GM21737 (cell line): Measurements from ENCODE around the gene C10orf71.

Experiments used
- ATAC-seq: cut with Tn5 transposase; IDR thresholded peaks from one replicate; pipeline ENCODE4 v1.9.1; 2021; ENCODE audit warnings: mild to moderate bottlenecking, moderate library complexity; ENCODE audit not compliant: unreplicated experiment

C10orf71 gene

GRCh38 chr10:49330127-49330665, 31.2 kb downstream of the C10orf71 start:
- no peak for ATAC-seq

- no peak for ATAC-seq
Measured at GRCh38 chr10:49331431-49331830, 32.5 kb downstream of the C10orf71 start.

- ATAC-seq, result no peak
Measured at GRCh38 chr10:49332333-49332732, 33.4 kb downstream of the C10orf71 start.

- no peak for ATAC-seq
Measured at GRCh38 chr10:49332768-49333167, 33.8 kb downstream of the C10orf71 start.

GRCh38 chr10:49333192-49333591, 34.2 kb downstream of the C10orf71 start:
- ATAC-seq, result no peak

GRCh38 chr10:49334964-49335363, 36.0 kb downstream of the C10orf71 start:
- ATAC-seq, result no peak

GRCh38 chr10:49335364-49335972, 36.5 kb downstream of the C10orf71 start:
- no peak for ATAC-seq

- ATAC-seq, result no peak
Measured at GRCh38 chr10:49338604-49339003, 39.6 kb downstream of the C10orf71 start.

GRCh38 chr10:49344840-49345239, 45.9 kb downstream of the C10orf71 start:
- no peak for ATAC-seq

GRCh38 chr10:49347342-49347741, 48.4 kb downstream of the C10orf71 start:
- no peak for ATAC-seq

GRCh38 chr10:49347827-49348226, 48.9 kb downstream of the C10orf71 start:
- no peak for ATAC-seq

- no peak for ATAC-seq
Measured at GRCh38 chr10:49348593-49348992, 49.6 kb downstream of the C10orf71 start.

- no peak for ATAC-seq
Measured at GRCh38 chr10:49349390-49349789, 50.4 kb downstream of the C10orf71 start.

- no peak for ATAC-seq
Measured at GRCh38 chr10:49350138-49350537, 51.2 kb downstream of the C10orf71 start.

- no peak for ATAC-seq
Measured at GRCh38 chr10:49350846-49351532, 52.0 kb downstream of the C10orf71 start.

- ATAC-seq, result no peak
Measured at GRCh38 chr10:49351669-49352068, 52.7 kb downstream of the C10orf71 start.

GRCh38 chr10:49352323-49352722, 53.4 kb downstream of the C10orf71 start:
- ATAC-seq, result no peak

- ATAC-seq, result no peak
Measured at GRCh38 chr10:49353026-49353894, 54.3 kb downstream of the C10orf71 start.

GRCh38 chr10:49353895-49354566, 55.1 kb downstream of the C10orf71 start:
- ATAC-seq, result no peak

GRCh38 chr10:49354593-49354992, 55.6 kb downstream of the C10orf71 start:
- no peak for ATAC-seq

GRCh38 chr10:49355221-49355620, 56.3 kb downstream of the C10orf71 start:
- no peak for ATAC-seq
